Measurements from ENCODE around the gene FAM216A.

FAM216A gene

GRCh38 chr12:110508071-110508586, 39.5 kb downstream of the FAM216A start:
- H3F3A ChIP-seq (ENCODE audit: control insufficient read depth, insufficient read depth): peaks cover 3% of the 10 kb centered on the region; the same call in 1 of the 2 replicates
- no peaks in the 10 kb centered on the region for H3K9me3 ChIP-seq (ENCODE audit: control insufficient read depth, insufficient read depth, low read length)
- no peaks in the 10 kb centered on the region for H3K9me2 ChIP-seq (replicated peaks; ENCODE audit: control insufficient read depth, low read length)
- H3K27ac ChIP-seq (ENCODE audit: low read depth, low read length): no peak overlapping the region
- no peak for TF ChIP-seq CTCF (IDR thresholded peaks at IDR 0.05; ENCODE audit: low read depth, low read length, poor library complexity, severe bottlenecking)
- no peaks in the 10 kb centered on the region for H3K27me3 ChIP-seq (ENCODE audit: control insufficient read depth, low read length)
- 0 out of 2 replicates have a peak, but pooled peaks cover 4% of the 10 kb centered on the region for H3K4me1 ChIP-seq (ENCODE audit: control insufficient read depth, low read length)
- H3K79me2 ChIP-seq (ENCODE audit: control insufficient read depth, low read length): no peaks in the 10 kb centered on the region
- no peaks in the 10 kb centered on the region for H4K20me1 ChIP-seq (ENCODE audit: control insufficient read depth, insufficient read depth, low read depth, low read length)
- H3K4me2 ChIP-seq (ENCODE audit: low read length): no peak overlapping the region
- no peak overlapping the region for H3K4me3 ChIP-seq (ENCODE audit: low read length)
- no peaks in the 10 kb centered on the region for H3K36me3 ChIP-seq (ENCODE audit: control insufficient read depth, low read length)

GRCh38 chr12:110513842-110514241, 45.2 kb downstream of the FAM216A start:
- TF ChIP-seq CTCF (IDR thresholded peaks at IDR 0.05; ENCODE audit: low read depth, low read length, poor library complexity, severe bottlenecking) (no peak), EZH2phosphoT487 (IDR thresholded peaks at IDR 0.05; ENCODE audit: borderline replicate concordance, low read length) (no peak)
- Histone ChIP-seq H3K4me1 (ENCODE audit: control insufficient read depth, low read length) (0 out of 2 replicates have a peak, but pooled peaks cover 3% of the 10 kb centered on the region), H3K27ac (ENCODE audit: low read depth, low read length) (no peak overlapping the region)

GRCh38 chr12:110514363-110514762, 45.7 kb downstream of the FAM216A start:
- Histone ChIP-seq H3K79me2 (ENCODE audit: control insufficient read depth, low read length) (no peaks in the 10 kb centered on the region), H3K36me3 (ENCODE audit: control insufficient read depth, low read length) (no peaks in the 10 kb centered on the region), H4K20me1 (ENCODE audit: control insufficient read depth, insufficient read depth, low read depth, low read length) (no peaks in the 10 kb centered on the region), H3K27ac (ENCODE audit: low read depth, low read length) (no peak overlapping the region), H3K4me3 (ENCODE audit: low read length) (no peak overlapping the region), H3K27me3 (ENCODE audit: control insufficient read depth, low read length) (no peaks in the 10 kb centered on the region), H3K4me2 (ENCODE audit: low read length) (no peak overlapping the region), H3F3A (ENCODE audit: control insufficient read depth, insufficient read depth) (peaks cover 6% of the 10 kb centered on the region; the same call in 1 of the 2 replicates), H3K9me3 (ENCODE audit: control insufficient read depth, insufficient read depth, low read length) (no peaks in the 10 kb centered on the region), H3K9me2 (replicated peaks; ENCODE audit: control insufficient read depth, low read length) (no peaks in the 10 kb centered on the region), H3K4me1 (ENCODE audit: control insufficient read depth, low read length) (0 out of 2 replicates have a peak, but pooled peaks cover 3% of the 10 kb centered on the region)
- TF ChIP-seq CTCF (IDR thresholded peaks at IDR 0.05; ENCODE audit: low read depth, low read length, poor library complexity, severe bottlenecking) (no peak), EZH2phosphoT487 (IDR thresholded peaks at IDR 0.05; ENCODE audit: borderline replicate concordance, low read length) (no peak)

More at GRCh38 chr12:110513842-110514241, 45.2 kb downstream of the FAM216A start:
- peaks cover 6% of the 10 kb centered on the region; the same call in 1 of the 2 replicates for H3F3A ChIP-seq (ENCODE audit: control insufficient read depth, insufficient read depth)
- H3K4me3 ChIP-seq (ENCODE audit: low read length): no peak overlapping the region
- H3K36me3 ChIP-seq (ENCODE audit: control insufficient read depth, low read length): no peaks in the 10 kb centered on the region
- H3K79me2 ChIP-seq (ENCODE audit: control insufficient read depth, low read length): no peaks in the 10 kb centered on the region
- H3K4me2 ChIP-seq (ENCODE audit: low read length): no peak overlapping the region
- no peaks in the 10 kb centered on the region for H3K9me3 ChIP-seq (ENCODE audit: control insufficient read depth, insufficient read depth, low read length)
- no peaks in the 10 kb centered on the region for H4K20me1 ChIP-seq (ENCODE audit: control insufficient read depth, insufficient read depth, low read depth, low read length)
- H3K9me2 ChIP-seq (replicated peaks; ENCODE audit: control insufficient read depth, low read length): no peaks in the 10 kb centered on the region
- no peaks in the 10 kb centered on the region for H3K27me3 ChIP-seq (ENCODE audit: control insufficient read depth, low read length)
